Tibial nerve (tissue), 4 donors: ENCODE data around the gene C3orf80. TPM values are rescaled to one million over a fixed set of nuclear protein-coding genes. Genes with fewer than 3 reads are reported as not detected.
"Not testable (repeated sequence)": the region's sequence is repeated elsewhere in the genome, so short reads cannot be mapped to it uniquely, and the experiment has no call there.

Source experiments
- DNase-seq, 2 donors: peaks; one replicate each; pipeline ENCODE4 v3.0.0-alpha.2; 2019; ENCODE audit warnings: low spot score in 2 of 2
- H3K27ac ChIP-seq, 4 donors: fragments of 200-600 bp; sonication (generic) in 3 of 4; one replicate each; pipeline ENCODE4 v1.5.1; 2017 to 2019; ENCODE audit warnings: mild to moderate bottlenecking in 1 of 4
- H3K27me3 ChIP-seq, 2 donors: fragments of 200-600 bp; sonication (generic) in 1 of 2; one replicate each; pipeline versions ENCODE4 v1.5.1 to v1.6.0; 2017 to 2019
- H3K36me3 ChIP-seq, 3 donors: fragments of 200-600 bp; sonication (generic); one replicate each; pipeline ENCODE4 v1.5.1; 2018 to 2019
- H3K4me1 ChIP-seq, 4 donors: fragments of 200-600 bp; sonication (generic) in 3 of 4; one replicate each; pipeline ENCODE4 v1.5.1; 2017 to 2019
- H3K4me3 ChIP-seq, 4 donors: fragments of 200-600 bp; sonication (generic) in 3 of 4; one replicate each; pipeline ENCODE4 v1.5.1; 2017 to 2019; ENCODE audit warnings: mild to moderate bottlenecking in 1 of 4, moderate library complexity in 1 of 4
- H3K9me3 ChIP-seq, 4 donors: fragments of 200-600 bp; sonication (generic) in 3 of 4; one replicate each; pipeline ENCODE4 v1.5.1; 2017 to 2019
- EP300 ChIP-seq, 2 donors: sonication (generic); formaldehyde crosslinking; IDR thresholded peaks; one replicate each; pipeline ENCODE4 v1.6.1; 2017; ENCODE audit warnings: antibody characterized with exemption in 2 of 2, mild to moderate bottlenecking in 1 of 2
- POLR2A ChIP-seq, 2 donors: fragments of 450-650 bp; IDR thresholded peaks; one replicate each; pipeline ENCODE4 v1.6.1; 2017; ENCODE audit warnings: antibody characterized with exemption in 2 of 2, mild to moderate bottlenecking in 2 of 2, moderate library complexity in 2 of 2
- WGBS, 2 donors: methylation state at CpG; one replicate each; pipeline ENCODE4 v1.1.5; 2018; 5-methylcytosine and 5-hydroxymethylcytosine counted together
- total RNA-seq, 4 donors: library from RNA; depleted of rRNA; stranded (reverse); fragments of >200 nt; gene quantifications; one replicate each; pipeline ENCODE4 v1.1.0, GENCODE V29; 2016
- TF ChIP-seq, protein P1 (sequence below), 5 experiments: fragments of 200-600 bp in 3 of 5; fragments of 450-650 bp in 2 of 5; sonication (generic) in 3 of 5; IDR thresholded peaks; one replicate each; pipeline ENCODE4 v1.5.1; 2016 to 2019; ENCODE audit warnings: antibody characterized with exemption in 5 of 5, mild to moderate bottlenecking in 3 of 5, moderate library complexity in 2 of 5

The C3orf80 gene
- total RNA-seq, result 1 to 10 TPM in 2 of 4 donors, under 1 TPM in 1, not detected in 1; 0.84 to 2.2 (median 1.8) TPM

DNA sequence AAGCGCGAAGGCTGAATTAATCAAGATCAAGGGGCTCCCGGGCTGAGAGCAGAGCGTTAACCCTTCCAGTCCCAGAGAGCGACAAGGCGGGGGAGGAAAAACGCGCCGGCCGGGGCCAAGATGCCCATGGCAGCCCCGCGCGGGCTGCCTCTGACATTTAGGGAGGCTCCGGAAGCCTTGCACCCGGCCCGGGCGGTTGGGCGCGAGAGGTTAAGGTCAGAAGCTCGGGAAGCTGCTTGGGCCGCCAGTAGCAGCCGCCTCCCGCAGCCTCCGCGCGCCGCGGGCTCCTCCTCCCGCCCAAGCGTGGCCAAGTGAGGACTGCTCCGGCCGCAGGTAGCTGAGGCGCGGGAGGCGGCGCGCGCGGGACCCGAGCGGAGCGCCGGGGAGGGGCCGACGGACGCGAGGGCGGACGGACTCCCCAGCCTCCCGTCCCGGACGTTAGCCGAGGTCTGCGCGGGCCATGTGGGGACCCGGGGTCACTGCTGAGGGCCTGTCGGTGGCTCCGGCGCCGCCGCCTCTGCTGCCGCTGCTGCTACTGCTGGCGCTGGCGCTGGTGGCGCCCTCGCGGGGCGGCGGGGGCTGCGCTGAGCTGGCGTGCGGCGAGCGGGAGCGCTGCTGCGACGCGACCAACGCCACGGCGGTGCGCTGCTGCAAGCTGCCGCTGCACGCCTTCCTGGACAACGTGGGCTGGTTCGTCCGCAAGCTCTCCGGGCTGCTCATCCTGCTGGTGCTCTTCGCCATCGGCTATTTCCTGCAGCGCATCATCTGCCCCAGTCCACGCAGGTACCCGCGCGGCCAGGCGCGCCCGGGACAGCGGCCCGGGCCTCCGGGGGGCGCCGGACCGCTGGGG is at the start of gene C3orf80:
Gene C3orf80 (plus strand): TSS at position 247 of the 850 bp plus-strand sequence. CDS start 214 bp downstream, at position 461.
- no peak for DNase-seq
- Histone ChIP-seq H3K4me3 (peak within 1 kb of the TSS; percentile 33 to 60 (median 44)), H3K4me1 (peaks cover 0 to 24% (median 8%) of the 10 kb centered on the region in 4 donors), H3K27ac (peak within 1 kb of the TSS in 1 of 4 donors; percentile 5), H3K27me3 (peaks cover 0 to 37% of the 10 kb centered on the region in 2 donors), H3K36me3 (no peaks in the 10 kb centered on the region), H3K9me3 (no peaks in the 10 kb centered on the region)
- 1 to 2% methylated on average over 26 to 50 of the region's 104 CpGs for WGBS, 2 donors
- no peak for TF ChIP-seq EP300 (IDR thresholded peaks at IDR 0.05)
- TF ChIP-seq, protein P1, sequence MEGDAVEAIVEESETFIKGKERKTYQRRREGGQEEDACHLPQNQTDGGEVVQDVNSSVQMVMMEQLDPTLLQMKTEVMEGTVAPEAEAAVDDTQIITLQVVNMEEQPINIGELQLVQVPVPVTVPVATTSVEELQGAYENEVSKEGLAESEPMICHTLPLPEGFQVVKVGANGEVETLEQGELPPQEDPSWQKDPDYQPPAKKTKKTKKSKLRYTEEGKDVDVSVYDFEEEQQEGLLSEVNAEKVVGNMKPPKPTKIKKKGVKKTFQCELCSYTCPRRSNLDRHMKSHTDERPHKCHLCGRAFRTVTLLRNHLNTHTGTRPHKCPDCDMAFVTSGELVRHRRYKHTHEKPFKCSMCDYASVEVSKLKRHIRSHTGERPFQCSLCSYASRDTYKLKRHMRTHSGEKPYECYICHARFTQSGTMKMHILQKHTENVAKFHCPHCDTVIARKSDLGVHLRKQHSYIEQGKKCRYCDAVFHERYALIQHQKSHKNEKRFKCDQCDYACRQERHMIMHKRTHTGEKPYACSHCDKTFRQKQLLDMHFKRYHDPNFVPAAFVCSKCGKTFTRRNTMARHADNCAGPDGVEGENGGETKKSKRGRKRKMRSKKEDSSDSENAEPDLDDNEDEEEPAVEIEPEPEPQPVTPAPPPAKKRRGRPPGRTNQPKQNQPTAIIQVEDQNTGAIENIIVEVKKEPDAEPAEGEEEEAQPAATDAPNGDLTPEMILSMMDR (IDR thresholded peaks at IDR 0.05), result peak in 2 of 5 experiments; percentile 16 to 24

DNA sequence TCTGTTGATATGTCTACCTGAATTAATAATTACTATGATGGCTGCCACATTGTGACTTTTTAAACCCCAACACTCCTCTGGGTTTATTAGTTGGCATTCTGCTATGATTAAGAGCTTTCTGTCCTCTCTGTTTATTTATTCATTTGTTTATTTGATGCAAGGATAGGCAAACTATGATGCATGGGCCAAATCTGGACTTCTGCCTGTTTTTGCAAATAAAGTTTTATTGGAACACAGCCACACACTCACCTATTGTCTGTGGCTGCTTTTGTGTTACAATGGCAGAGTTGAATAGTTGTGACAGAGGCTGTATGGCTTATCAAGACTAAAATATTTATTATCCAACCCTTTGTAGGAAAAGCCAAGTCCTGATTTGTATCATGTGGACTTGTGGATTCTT is 48.3 kb upstream of the C3orf80 start:
- no peak for DNase-seq
- Histone ChIP-seq H3K36me3 (no peaks in the 10 kb centered on the region), H3K4me1 (peaks cover 0 to 7% (median 0%) of the 10 kb centered on the region in 4 donors), H3K4me3 (no peak overlapping the region), H3K9me3 (peaks cover 0 to 4% (median 0%) of the 10 kb centered on the region in 4 donors), H3K27me3 (no peaks in the 10 kb centered on the region), H3K27ac (no peak overlapping the region)
- TF ChIP-seq EP300 (IDR thresholded peaks at IDR 0.05), result no peak
- no peak for TF ChIP-seq POLR2A (IDR thresholded peaks at IDR 0.05)
- TF ChIP-seq, protein P1 (IDR thresholded peaks at IDR 0.05), result no peak

DNA sequence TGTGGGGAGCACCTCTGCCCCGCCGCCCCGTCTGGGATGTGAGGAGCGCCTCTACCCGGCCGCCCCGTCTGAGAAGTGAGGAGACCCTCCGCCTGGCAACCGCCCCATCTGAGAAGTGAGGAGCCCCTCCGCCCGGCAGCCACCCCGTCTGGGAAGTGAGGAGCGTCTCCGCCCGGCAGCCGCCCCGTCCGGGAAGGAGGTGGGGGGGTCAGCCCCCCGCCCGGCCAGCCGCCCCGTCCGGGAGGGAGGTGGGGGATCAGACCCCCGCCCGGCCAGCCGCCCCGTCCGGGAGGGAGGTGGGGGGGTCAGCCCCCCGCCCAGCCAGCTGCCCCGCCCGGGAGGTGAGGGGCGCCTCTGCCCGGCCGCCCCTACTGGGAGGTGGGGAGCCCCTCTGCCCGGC is 46.6 kb upstream of the C3orf80 start:
- H3K27me3 ChIP-seq, DNase-seq, H3K4me1 ChIP-seq, H3K9me3 ChIP-seq, H3K27ac ChIP-seq, H3K4me3 ChIP-seq, H3K36me3 ChIP-seq: not testable (repeated sequence)
- WGBS, 2 donors, result 81 to 84% methylated on average over 5 to 6 of the region's 35 CpGs

DNA sequence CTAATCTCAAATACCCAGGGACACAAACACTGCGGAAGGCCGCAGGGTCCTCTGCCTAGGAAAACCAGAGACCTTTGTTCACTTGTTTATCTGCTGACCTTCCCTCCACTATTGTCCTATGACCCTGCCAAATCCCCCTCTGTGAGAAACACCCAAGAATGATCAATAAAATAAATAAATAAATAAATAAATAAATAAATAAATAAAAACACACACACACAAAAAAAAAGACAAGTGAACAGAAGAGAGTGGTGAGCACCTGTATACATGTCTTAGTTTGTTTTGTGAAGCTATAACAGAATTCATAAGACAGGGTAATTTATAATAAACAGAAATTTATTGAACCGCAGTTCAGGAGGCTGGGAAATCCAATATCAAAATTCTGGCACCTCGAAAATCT is 45.8 kb upstream of the C3orf80 start:
- H3K4me1 ChIP-seq, H3K36me3 ChIP-seq, H3K27ac ChIP-seq, H3K27me3 ChIP-seq, DNase-seq, H3K9me3 ChIP-seq, H3K4me3 ChIP-seq: not testable (repeated sequence)
- WGBS, 2 donors, result 77 to 95% methylated on average over 2 to 4 of the region's 4 CpGs

DNA sequence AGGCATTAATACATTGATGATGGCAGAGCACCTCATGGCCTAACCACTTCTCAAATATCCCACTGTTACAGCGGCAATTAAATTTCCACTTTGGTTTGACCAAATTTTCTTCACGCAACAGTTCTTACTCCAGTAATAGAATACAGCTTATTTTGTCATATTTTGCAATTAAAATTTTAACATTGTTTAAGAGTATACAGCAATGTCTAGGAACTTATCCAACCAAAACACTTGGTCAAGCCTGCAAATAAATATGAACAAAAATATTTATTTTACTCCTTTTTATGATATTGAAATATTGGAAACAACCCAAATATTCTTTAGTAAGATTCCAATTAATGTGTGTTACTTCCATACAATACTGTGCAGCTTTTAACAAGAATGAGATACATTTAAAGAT is 45.3 kb upstream of the C3orf80 start:
- Histone ChIP-seq H3K9me3 (peaks cover 0 to 4% (median 0%) of the 10 kb centered on the region in 4 donors), H3K27ac (no peak overlapping the region), H3K36me3 (no peaks in the 10 kb centered on the region), H3K4me3 (no peak overlapping the region), H3K27me3 (no peaks in the 10 kb centered on the region), H3K4me1 (peaks cover 0 to 7% (median 3%) of the 10 kb centered on the region in 4 donors)
- 85 to 88% methylated on average over 2 of the region's 2 CpGs for WGBS, 2 donors
- no peak for TF ChIP-seq POLR2A (IDR thresholded peaks at IDR 0.05)
- TF ChIP-seq, protein P1 (IDR thresholded peaks at IDR 0.05), result no peak
- no peak for TF ChIP-seq EP300 (IDR thresholded peaks at IDR 0.05)
- DNase-seq, result no peak

DNA sequence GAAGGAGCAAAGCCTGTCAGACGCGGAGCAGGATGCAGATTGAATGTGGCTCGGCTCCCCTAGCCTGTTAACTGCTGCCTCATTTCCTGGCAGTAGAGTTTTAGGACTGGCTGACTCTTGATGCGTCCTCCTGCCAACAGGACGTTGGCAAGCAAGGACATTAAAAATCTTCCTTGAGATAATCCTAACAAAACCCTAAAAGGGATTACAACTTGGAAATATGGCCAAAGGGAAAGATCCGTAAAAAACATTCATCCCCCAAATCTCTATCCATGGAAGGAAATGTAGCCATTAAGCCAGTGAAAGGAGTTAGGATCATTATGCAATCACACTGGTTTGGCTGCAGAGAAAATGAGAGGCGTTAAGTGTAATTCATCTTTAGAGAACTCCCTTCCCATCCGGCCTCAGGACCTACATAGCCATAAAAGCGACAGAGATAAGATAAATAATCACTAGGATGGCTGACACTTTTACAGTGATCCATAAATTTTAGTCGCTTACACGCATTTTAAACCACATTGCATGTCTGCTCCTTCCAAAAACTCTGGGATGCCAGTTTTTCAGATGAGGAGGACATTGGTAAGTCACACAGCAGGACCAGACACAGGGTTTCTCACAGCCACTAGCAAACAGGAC is 44.5 kb upstream of the C3orf80 start:
- Histone ChIP-seq H3K27ac (no peak overlapping the region), H3K4me1 (peaks cover 0 to 7% (median 3%) of the 10 kb centered on the region in 4 donors), H3K36me3 (no peaks in the 10 kb centered on the region), H3K9me3 (peaks cover 0 to 4% (median 0%) of the 10 kb centered on the region in 4 donors), H3K27me3 (no peaks in the 10 kb centered on the region), H3K4me3 (no peak overlapping the region)
- DNase-seq, result no peak
- WGBS, 2 donors, result 25 to 27% methylated on average over 11 of the region's 11 CpGs
- TF ChIP-seq POLR2A (IDR thresholded peaks at IDR 0.05), result no peak
- TF ChIP-seq EP300 (IDR thresholded peaks at IDR 0.05), result no peak
- TF ChIP-seq, protein P1 (IDR thresholded peaks at IDR 0.05), result no peak
